ENCODE results near the gene SLC17A5.
"Not testable (repeated sequence)": the region's sequence is repeated elsewhere in the genome, so short reads cannot be mapped to it uniquely, and the experiment has no call there.

SLC17A5 gene

DNA sequence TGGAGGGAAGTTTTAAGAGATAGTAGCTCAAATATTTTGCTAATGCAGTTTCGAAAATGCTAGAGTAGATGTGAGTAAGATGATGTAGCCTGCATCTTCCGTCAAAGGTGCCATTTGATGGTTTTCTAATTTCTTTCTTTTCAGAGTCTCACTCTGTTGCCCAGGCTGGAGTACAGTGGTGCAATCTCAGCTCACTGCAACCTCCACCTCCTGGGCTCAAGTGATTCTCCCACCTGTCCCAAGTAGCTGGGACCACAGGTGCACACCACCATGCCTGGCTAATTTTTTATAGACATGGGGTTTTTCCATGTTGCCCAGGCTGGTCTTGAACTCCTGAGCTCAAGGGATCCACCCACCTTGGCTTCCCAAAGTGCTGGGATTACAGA, 87.3 kb downstream of the SLC17A5 start:
- DNase-seq (ENCODE audit: low spot score) = not testable (repeated sequence)

- DNase-seq (ENCODE audit: low spot score) = no peak
Measured at GRCh38 chr6:73565767-73566485, 87.9 kb downstream of the SLC17A5 start.

DNA sequence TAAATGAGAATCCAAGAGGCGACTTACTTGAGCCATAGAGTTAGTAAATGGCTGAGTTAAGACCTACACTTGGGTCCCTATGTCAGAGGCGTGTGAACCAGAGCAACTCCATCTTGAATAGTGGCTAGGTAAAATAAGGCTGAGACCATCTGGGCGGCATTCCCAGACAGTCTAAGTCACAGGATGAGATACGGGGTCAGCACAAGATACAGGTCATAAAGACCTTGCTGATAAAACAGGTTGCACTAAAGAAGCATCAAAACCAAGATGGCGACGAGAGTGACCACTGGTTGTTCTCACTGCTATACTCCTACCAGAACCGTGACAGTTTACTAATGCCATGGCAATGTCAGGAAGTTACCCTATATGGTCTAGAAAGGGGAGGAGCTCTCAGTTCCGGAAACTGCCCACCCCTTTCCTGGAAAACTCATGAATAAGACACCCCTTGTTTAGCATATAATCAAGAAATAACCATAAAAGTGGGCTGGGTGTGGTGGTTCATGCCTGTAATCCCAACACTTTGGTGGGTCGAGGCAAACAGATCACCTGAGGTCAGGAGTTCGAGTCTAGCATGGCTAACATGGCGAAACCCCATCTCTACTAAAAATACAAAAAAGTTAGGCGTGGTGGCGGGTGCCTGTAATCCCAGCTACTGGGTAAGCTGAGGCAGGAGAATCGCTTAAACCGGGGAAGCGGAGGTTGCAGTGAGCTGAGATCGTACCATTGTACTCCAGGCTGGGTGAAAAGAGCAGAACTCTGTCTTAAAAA, 89.0 kb downstream of the SLC17A5 start:
- DNase-seq (ENCODE audit: low spot score) = no peak

GRCh38 chr6:73562558-73562957, 91.2 kb downstream of the SLC17A5 start:
- DNase-seq (ENCODE audit: low spot score) = no peak

DNA sequence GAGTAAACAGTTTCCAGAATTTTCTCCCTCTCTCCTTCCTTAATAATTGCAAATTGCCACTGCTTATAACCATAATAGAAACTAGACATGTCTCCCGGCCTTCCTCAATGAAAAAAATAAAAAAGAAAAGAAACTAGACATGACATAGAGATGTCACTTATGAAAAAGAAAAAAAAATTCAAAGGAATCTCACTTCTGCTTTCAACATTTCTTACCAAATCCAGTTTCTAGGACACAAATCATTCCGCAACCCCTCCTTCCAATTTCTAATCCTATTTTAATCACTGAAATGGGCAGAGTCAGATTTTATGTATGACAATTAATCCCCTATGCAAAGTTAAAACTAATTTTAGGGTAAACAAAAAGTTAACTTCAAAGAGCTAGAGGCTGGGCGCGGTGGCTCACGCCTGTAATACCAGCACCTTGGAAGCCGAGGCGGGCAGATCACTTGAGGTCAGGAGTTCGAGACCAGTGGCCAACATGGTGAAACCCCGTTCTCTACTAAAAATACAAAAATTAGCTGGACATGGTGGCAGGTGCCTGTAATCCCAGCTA, 92.9 kb downstream of the SLC17A5 start:
- no peak for DNase-seq (ENCODE audit: low spot score)

- DNase-seq (ENCODE audit: low spot score) = no peak
Measured at GRCh38 chr6:73560182-73560732, 93.5 kb downstream of the SLC17A5 start.

DNA sequence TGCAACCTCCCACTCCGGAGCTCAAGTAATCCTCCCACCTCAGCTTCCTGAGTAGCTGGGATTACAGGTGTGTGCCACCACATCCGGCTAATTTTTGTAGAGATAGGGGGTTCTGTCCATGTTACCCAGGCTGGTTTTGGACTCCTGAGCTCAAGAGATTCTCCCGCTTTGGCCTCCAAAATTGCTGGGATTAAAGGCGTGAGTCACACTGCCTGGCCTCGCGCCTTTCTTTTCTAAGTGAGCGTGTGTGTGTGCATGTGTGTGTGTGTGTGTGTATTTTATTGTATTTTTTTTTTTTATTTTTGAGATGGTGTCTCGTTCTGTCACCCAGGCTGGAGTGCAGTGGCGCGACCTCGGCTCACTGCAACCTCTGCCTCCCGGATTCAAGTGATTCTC, 94.4 kb downstream of the SLC17A5 start:
- DNase-seq (ENCODE audit: low spot score) = not testable (repeated sequence)

GRCh38 chr6:73558624-73559398, 95.0 kb downstream of the SLC17A5 start:
- DNase-seq (ENCODE audit: low spot score) = no peak

- DNase-seq (ENCODE audit: low spot score) = no peak
Measured at GRCh38 chr6:73556836-73557235, 97.0 kb downstream of the SLC17A5 start.

DNA sequence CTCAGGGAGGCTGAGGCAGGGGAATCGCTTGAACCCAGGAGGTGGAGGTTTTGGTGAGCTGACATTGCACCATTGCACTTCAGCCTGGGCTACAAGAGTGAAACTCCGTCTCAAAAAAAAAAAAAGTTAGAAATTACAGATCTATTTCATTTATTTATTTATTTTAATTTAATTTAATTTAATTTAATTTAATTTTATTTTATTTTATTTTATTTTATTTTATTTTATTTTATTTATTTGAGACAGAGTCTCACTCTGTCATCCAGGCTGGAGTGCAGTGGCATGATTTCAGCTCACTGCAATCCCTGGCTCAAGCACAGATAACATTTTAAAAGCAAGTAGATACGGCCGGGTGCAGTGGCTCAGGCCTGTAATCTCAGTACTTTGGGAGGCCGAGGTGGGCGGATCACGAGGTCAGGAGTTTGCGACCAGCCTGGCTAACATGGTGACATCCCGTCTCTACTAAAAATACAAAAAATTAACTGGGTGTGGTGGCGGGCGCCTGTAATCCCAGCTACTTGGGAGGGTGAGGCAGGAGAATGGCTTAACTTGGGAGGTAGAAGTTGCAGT, 98.3 kb downstream of the SLC17A5 start:
- not testable (repeated sequence) for DNase-seq (ENCODE audit: low spot score)

DNA sequence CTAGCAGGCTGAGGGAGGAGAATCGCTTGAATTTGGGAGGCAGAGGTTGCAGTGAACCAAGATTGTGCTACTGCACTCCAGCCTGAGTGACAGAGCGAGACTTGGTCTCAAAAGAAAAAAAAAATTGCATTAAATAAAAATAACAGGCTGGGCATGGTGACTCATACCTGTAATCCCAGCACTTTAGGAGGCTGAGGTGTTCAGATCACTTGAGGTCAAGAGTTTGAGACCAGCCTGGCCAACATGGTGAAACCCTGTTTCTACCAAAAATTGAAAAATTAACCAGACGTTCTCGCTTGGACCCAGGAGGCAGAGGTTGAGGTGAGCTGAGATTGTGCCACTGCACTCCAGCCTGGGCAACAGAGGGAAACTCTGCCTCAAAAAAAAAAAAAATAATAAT, 102.7 kb downstream of the SLC17A5 start:
- DNase-seq (ENCODE audit: low spot score) = not testable (repeated sequence)

DNA sequence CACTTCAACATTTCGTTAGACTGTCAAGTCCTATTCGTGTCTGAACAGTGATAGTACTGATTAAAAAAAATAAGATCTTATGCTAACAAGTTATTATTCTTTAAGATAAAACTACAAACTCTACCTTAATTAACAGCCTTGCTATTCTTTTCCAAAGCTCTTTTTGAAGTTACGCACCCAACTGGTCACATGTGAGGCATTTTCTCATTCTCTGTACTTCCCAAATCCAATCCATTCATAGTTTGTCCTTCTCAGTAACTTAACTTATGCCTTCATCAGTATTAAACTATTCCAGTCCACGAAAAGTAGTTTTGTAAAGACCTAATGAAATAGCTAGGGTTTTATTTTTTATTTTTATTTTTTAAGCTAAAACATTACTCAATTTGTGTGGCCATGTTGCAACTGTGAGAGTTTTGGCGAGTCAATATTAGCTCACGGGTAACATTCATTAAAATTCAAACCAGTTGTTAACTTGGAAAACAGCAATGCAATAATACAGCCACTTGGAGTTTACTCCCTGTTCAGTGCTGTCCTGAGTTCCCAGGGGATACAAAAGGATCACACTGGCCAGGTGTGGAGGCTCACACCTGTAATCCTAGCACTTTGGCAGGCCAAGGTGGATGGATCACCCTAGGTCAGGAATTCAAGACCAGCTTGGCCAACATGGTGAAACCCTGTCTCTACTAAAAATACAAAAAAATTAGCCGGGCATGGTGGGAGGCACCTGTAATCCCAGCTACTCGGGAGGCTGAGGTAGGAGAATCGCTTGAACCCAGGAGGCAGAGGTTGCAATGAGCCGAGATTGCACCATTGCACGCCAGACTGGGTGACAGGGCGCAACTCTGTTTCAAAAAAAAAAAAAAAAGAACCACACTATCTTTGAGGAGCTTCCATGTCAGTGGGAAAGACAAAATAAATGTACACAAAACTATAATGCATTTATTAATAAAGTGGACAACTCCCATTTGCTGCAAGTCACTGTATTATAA, 105.0 kb downstream of the SLC17A5 start:
- no peak for DNase-seq (ENCODE audit: low spot score)

DNA sequence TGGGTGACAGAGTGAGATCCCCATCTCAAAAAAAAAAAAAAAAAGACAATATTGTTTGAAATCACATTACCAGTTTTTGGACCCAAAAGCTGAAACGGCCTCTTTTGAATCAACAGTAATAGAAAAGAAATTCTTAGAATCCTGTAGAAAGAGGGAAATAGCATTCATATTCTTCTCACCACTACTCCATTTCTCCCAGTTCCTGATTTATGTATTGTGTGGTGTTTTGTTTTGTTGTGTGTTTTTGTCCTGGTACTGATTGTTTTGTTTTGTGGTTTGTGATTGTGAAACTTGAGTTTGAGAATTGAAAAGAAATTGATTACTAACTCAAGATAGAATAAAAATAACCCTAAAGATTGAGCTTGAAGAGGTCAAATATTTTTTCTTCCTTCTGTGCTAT, 106.8 kb downstream of the SLC17A5 start:
- no peak for DNase-seq (ENCODE audit: low spot score)

Data from hematopoietic multipotent progenitor cell treated with erythropoietin and hydrocortisone succinate and interleukin-3 and kit ligand, for 15 days (in vitro differentiated cells).